ENCODE results near the gene KCNQ5. TPM values are rescaled to one million over a fixed set of nuclear protein-coding genes. Genes with fewer than 3 reads are reported as not detected.

Gene KCNQ5
- total and polyA plus RNA-seq, 12 donors = 0.10 to 3.6 (median 0.52) TPM

DNA sequence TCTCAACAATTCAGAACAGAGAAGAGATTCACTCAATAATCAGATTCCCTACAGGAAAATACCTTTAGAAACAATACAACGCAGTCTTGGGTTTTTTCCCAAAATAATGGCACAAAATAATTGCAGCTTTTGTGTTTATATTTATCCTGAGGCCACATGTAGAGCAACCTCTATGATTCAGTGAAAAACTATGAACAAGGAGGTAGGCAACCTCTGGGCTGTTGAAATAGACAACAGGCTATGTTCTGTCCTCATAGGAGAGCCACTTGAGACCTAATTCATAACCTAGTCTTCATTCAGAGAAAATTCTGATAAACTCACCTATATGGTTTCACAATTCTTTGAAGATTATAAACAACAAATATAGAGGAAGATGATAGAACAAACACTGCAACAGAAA lies 485.2 kb downstream of the KCNQ5 start:
- no peak for DNase-seq
- no peaks in the 10 kb centered on the region for H3K4me1 ChIP-seq (replicated peaks in 1 of 2)
- intact Hi-C loops (cut with DNase I) = no loop called here
- H3K27me3 ChIP-seq = no peaks in the 10 kb centered on the region
- 61 to 89% (median 71%) methylated on average over 1 of the region's 1 CpG for WGBS, 4 donors
- H3K4me3 ChIP-seq = no peak overlapping the region
- no peaks in the 10 kb centered on the region for H3K36me3 ChIP-seq (replicated peaks in 1 of 2)
- TF ChIP-seq CTCF (IDR thresholded peaks at IDR 0.05) (no peak), POLR2A (IDR thresholded peaks at IDR 0.05) (no peak)
- H3K9me3 ChIP-seq (replicated peaks in 1 of 3) = no peaks in the 10 kb centered on the region
- H3K27ac ChIP-seq = no peak overlapping the region

GRCh38 chr6:73108949-73109348 lies 487.1 kb downstream of the KCNQ5 start:
- DNase-seq = no peak
- H3K4me3 ChIP-seq = no peak overlapping the region
- H3K27ac ChIP-seq = no peak overlapping the region
- TF ChIP-seq CTCF (IDR thresholded peaks at IDR 0.05) (no peak), POLR2A (IDR thresholded peaks at IDR 0.05) (no peak)
- no peaks in the 10 kb centered on the region for H3K36me3 ChIP-seq (replicated peaks in 1 of 2)
- no peaks in the 10 kb centered on the region for H3K4me1 ChIP-seq (replicated peaks in 1 of 2)
- no peaks in the 10 kb centered on the region for H3K27me3 ChIP-seq
- WGBS, 4 donors = 78 to 92% (median 84%) methylated on average over 3 of the region's 3 CpGs
- intact Hi-C loops (cut with DNase I) = no loop called here
- H3K9me3 ChIP-seq (replicated peaks in 1 of 3) = no peaks in the 10 kb centered on the region

GRCh38 chr6:73109659-73110058 lies 487.8 kb downstream of the KCNQ5 start:
- H3K9me3 ChIP-seq (replicated peaks in 1 of 3) = no peaks in the 10 kb centered on the region
- TF ChIP-seq CTCF (IDR thresholded peaks at IDR 0.05) (no peak), POLR2A (IDR thresholded peaks at IDR 0.05) (no peak)

DNA sequence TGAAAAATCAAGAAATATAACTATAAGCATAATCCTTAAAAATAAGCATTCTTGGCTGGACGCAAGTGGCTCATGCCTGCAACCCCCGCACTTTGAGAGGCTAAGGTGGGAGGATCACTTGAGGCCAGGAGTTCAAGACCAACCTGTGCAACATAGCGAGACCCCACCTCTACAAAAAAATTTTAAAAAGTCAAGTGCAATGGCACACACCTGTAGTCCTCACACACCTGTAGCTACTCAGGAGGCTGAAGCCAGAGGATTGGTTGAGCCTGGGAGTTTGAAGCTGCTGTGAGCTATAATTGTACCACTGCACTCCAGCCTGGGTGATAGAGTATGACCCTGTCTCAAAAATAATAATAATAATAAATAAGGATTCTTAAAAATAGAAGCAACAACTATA lies 494.5 kb downstream of the KCNQ5 start:
- Histone ChIP-seq H3K36me3 (replicated peaks in 1 of 2) (no peaks in the 10 kb centered on the region), H3K27ac (no peak overlapping the region), H3K4me3 (no peak overlapping the region), H3K9me3 (replicated peaks in 1 of 3) (no peaks in the 10 kb centered on the region), H3K27me3 (no peaks in the 10 kb centered on the region), H3K4me1 (replicated peaks in 1 of 2) (no peaks in the 10 kb centered on the region)
- no peak for DNase-seq
- WGBS, 4 donors = 74 to 89% (median 81%) methylated on average over 3 of the region's 3 CpGs
- intact Hi-C loops (cut with DNase I) = no loop called here
- TF ChIP-seq POLR2A (IDR thresholded peaks at IDR 0.05) = no peak
- TF ChIP-seq CTCF (IDR thresholded peaks at IDR 0.05) = no peak

More at GRCh38 chr6:73109659-73110058, 487.8 kb downstream of the KCNQ5 start:
- Histone ChIP-seq H3K27me3 (no peaks in the 10 kb centered on the region), H3K27ac (no peak overlapping the region), H3K4me3 (no peak overlapping the region), H3K36me3 (replicated peaks in 1 of 2) (no peaks in the 10 kb centered on the region), H3K4me1 (replicated peaks in 1 of 2) (no peaks in the 10 kb centered on the region)
- DNase-seq = no peak
- 32 to 35% (median 34%) methylated on average over 3 of the region's 3 CpGs for WGBS, 4 donors
- intact Hi-C loops (cut with DNase I) = no loop called here
